COLO668 (cell line): ENCODE data around the gene HOXA5.

Source experiments
- DNase-seq: peaks from one replicate; lab custom pipeline; 2025; ENCODE audit not compliant: unreplicated experiment; lab: John Stamatoyannopoulos, UW

HOXA5 gene

DNA sequence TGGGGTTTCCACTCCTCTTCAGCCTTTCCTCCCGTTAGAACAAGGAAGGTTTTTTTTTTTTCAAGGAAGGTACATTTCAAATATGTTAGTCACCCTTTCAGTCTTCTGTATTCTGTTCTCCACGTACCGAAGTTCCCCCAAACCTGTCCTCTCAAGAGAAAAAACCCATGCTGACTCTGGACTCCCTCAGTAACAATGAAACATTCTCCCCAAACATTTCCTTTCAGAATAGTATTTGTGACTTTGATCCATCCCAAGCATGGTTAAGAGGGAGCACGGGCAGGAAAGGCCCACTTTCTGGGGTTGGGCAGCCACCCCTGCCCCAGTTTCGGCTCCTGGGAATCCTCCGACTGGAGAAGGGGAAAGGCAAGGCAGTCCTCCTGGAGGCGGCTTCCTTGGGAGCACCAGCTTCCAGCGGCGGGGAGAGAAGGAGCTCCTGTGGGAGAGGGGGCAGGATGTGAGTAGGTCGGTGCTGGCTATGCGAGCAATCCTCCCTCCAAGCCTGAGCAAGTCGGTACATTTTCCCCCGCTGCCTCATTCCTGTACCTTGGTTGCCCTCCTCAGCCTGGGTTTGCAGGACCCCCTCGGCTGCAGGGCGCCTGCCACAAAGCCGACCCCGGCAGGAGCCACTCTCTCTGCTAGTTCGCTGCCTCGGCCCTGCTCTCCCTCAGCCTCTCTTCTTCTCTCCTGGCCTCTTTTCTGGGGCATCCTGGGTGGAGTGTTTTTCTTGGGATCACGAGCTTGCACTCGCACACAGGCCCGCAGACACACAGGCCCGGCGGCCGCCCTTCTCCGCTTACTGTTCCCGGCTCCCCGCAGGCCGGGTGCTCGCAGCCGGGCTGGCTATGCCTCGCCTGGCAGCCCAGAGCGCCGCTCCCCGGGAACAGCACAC lies 45.5 kb downstream of the HOXA5 start:
- DNase-seq: peak; percentile 89

DNA sequence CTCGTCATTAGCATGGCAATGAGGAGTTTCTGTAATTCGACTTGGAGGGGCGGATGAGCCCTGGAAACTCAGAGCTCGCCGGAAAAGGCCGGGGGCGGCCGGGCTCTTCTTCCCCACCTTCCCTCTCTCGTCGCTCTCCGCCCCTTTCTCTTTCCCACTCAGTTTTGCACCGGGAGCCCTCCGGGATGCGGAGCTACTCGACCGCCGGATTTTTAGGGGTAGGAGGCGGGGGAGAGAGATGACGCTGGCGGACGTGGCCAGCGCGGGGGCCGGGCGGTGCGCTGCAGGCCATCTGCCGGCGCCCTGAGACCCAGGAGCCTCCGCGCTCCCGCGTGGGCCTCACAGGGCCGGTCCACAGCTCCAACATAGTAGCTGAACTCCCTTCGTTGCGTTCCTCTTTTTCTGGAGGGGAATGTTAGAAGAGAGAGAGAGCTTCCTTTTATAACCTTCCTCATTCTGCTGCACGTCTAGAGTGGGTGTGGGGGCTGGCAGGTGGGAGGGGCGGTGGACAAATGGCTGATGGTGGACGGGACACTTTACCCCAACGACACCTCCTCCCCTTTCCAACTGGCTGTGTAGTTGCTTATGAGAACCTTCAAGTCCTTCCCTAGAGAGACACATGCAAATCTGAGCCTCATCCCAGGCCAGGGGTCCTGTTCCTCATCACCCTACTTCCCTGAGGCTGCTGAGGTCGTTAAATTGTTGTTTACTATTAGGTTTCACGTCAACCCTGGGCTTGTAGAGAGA lies 46.5 kb downstream of the HOXA5 start:
- DNase-seq: peak; percentile 73

DNA sequence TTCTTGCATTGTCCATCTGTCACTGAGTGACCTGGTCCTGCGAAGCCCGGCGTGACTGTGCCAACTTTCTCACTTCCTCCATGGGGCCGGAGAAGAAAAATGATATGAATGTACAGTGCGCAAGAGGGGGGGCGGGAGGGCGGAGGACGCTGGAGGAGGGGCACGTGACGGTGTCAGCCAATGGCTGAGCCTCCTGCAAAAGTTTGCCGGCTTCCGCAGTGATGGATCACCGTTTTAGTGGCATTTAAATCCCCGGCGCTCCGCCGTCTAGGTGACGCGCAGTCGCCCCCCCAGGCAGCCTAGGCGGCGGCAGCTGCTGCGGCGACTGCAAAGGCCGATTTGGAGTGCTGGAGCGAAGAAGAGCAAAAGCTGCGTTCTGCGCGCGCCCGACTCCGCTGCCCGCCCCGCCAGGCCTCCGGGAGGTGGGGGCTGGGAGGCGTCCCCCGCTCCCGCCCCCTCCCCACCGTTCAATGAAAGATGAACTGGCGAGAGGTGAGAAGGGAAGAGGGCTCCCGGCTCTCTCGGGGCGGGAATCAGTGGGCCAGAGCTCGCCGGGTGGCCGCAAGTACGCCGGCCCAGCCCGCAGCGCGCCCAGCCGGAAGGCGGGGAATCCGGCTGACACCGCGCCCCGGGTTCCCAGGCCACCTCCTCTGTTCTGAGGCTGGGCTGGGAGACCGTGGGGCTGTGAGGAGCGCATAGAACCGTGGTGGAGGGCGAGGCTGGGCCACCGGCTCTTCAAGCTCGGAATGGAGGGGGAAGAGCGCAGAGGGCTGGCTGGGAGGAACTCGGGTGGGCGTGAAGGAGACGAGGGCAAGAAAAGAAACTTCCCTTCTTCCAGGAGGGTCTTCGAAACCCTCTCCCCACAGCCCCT lies 47.3 kb downstream of the HOXA5 start, which contains the start of gene HOXA1:
Gene HOXA1 (minus strand): TSS at position 104 of the 871 bp plus-strand sequence. CDS start 88 bp downstream, at position 16.
- DNase-seq: peak; percentile 97

DNA sequence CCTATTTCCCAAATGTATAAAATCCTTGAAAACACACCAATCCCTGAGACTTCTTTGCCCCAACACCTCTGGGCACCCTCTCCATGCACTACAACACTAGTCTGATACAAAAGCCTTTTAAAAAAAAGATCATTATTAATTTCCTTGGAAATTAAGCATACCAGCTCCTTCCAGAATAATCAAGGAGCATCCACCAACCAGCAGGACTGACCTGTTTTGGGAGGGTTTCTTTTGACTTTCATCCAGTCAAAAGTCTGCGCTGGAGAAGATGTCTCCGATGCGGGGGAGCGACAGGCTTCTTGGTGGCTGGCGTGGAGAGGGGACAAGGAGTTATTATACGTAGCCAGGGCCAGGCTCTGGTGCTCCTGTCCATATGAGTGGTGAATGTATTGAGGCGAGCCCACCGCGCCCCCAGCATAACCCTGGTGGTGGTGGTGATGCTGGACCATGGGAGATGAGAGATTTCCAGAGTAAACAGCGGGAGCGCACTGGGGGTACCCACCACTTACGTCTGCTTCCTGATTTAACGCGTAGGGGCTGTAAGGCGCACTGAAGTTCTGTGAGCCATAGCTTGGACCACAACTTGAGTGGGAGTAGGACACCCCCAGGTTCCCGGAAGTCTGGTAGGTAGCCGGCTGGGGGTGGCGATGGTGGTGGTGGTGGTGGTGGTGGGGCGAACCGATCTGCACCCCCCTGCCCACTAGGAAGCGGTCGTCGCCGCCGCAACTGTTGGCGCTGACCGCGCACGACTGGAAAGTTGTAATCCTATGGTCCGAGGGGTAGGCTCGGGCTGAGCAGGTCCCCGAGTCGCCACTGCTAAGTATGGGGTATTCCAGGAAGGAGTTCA lies 48.2 kb downstream of the HOXA5 start:
- no peak for DNase-seq

DNA sequence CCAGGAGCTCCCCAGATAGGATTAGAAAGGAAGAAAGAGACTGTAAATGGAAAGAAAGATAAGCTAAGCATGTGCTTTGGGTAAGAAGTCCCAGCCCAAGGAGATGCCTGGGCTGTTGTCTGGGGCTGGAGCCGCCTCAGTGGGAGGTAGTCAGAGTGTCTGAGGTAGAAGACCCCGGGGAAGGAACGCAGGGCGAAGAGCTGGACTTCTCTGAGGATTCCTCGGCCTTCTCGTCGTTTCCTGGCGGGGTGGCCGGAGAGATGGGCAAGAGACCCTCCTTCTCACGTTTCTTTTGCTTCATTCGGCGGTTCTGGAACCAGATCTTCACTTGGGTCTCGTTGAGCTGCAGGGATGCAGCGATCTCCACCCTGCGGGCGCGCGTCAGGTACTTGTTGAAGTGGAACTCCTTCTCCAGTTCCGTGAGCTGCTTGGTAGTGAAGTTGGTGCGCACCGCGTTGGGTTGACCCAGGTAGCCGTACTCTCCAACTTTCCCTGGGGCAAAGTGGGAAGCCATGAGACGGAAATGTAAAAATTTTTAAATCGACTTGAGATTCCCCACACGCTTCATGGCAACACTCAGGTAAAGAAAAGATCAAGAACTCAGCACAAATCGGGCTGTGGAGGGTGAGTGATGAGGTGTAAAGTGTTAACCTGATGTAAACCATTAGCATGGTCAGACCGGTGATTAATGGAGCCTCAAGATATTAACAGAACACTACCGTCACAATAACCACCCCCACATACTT lies 49.0 kb downstream of the HOXA5 start:
- no peak for DNase-seq

DNA sequence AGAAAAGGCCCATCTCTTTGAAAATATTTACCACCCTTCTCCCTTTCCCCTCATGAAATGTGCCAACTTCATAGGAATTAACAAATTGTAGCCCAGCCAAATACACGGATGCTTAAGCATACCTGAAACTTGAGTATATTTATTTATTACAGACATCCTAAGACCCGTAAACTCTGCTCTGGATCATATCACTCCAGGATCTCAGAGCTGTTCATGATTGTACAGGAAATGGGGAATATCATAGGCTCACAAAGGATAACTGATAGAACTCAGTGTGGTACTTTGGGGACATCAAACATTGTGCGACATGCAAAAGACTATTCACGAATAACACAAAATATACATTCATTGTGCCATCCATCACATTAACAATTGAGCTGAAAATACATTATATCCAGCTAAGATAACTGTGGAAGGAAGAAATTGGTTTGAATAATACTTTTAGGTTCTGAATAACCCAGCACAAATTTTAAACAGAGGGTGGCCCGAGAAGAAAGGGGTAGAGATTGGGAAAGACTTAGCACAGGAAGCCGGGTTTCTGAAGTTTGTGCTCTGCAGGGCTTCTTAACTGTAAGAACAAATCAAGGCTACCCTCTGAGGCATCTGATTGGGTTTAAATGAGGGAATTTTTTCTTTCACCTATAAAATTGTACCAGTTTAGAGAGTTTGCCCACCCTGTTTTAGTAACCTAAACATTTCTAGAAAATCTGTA lies 50.1 kb downstream of the HOXA5 start:
- no peak for DNase-seq

DNA sequence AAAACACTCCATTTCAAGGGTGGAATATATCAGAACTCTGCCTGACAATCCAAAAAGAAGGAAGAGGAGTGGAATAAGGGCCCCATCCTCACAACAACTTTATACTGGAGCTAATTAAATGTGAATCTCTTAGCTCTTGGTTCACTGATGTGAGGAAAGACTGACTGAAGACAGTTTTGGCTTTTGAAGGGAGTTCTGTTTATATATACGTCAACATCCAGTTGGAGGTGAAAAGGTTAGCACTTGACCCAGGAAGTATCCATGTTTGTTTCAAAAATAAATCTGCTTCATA lies 50.7 kb downstream of the HOXA5 start:
- DNase-seq: no peak

DNA sequence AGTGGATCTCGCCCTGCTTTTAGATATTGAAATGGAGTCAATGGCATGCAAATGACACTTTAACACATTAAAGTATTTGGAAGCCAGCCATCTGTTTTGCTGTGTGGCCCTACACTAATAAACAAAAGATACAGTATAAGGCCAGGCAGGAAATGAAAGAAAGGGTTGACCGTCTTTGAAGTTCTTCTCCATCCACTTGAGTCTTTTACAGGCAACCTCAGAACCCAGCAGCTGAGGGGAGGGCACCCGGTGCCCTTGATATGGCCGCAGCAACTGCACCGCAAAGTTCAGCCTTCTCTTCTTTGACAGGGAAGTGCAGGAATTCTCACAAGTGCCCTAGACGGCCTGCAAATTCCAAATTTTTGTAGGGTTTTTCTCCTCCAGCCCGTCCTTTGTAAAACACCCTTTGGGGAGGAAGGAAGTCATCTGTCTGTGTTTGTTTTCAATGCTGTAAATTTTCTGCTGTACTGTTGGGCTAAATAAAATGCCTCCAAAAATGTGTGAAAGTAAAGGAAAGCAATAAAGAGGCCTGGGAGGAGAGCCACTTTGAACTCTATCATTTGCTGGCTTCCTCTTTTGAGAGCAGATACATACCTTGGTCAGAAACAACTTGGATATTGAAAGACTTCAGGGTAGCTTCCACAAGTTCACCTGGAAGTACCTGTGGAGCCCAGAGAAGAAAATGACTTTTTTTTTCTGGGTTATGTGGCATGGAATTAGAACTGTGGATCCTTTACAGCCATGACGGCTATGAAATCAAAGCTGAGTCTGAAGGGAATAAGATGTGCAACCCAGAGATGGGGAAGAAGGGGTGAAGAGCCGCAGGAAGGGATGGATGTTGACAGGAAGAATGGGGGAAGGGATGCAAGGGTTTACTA lies 51.3 kb downstream of the HOXA5 start:
- DNase-seq: no peak

DNA sequence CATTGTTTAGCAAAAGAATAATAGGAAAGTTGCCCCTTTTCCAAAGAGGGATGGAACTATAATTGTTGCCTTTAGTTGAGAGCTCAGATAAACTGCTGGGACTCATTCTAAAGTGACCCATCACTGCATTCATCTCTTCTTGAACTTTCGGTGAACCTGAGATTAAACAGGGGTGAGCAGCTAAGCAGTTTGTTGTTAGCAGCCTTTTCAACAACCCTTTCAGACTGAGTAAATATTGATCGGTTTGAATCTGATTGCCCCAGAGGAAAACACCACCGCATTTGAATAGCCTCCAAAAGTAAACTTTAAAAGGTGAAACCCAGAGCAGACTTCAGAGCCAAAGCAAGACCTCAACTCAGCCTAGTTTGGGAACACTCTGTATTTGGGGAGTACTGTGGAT lies 52.4 kb downstream of the HOXA5 start:
- DNase-seq: no peak
